Measurements from ENCODE around the gene UBAC2. TPM values are rescaled to one million over a fixed set of nuclear protein-coding genes. Genes with fewer than 3 reads are reported as not detected.

Gene UBAC2
- polyA plus RNA-seq, 1 donor: 93.5 TPM

GRCh38 chr13:99295488-99296252, 95.0 kb downstream of the UBAC2 start:
- no peak for DNase-seq

GRCh38 chr13:99296398-99296797, 95.7 kb downstream of the UBAC2 start:
- no peak for DNase-seq

GRCh38 chr13:99297331-99297730, 96.7 kb downstream of the UBAC2 start:
- no peak for DNase-seq

- no peak for DNase-seq
These were observed 97.4 kb downstream of the UBAC2 start for GRCh38 chr13:99298056-99298455.

- no peak for DNase-seq
These were observed 98.7 kb downstream of the UBAC2 start for GRCh38 chr13:99299256-99299919.

GRCh38 chr13:99299920-99300341, 99.3 kb downstream of the UBAC2 start:
- DNase-seq: no peak

GRCh38 chr13:99301056-99301838, 100.6 kb downstream of the UBAC2 start:
- DNase-seq: no peak

- DNase-seq: no peak
These were observed 101.4 kb downstream of the UBAC2 start for GRCh38 chr13:99301913-99302636.

- no peak for DNase-seq
These were observed 102.2 kb downstream of the UBAC2 start for GRCh38 chr13:99302637-99303505.

GRCh38 chr13:99303863-99304521, 103.3 kb downstream of the UBAC2 start:
- no peak for DNase-seq

GRCh38 chr13:99304541-99304940, 103.9 kb downstream of the UBAC2 start:
- no peak for DNase-seq

GRCh38 chr13:99305158-99305557, 104.5 kb downstream of the UBAC2 start:
- DNase-seq: no peak

- no peak for DNase-seq
These were observed 104.9 kb downstream of the UBAC2 start for GRCh38 chr13:99305566-99305965.

GRCh38 chr13:99307247-99307646, 106.6 kb downstream of the UBAC2 start, which contains the start of gene GPR183:
GPR183 (minus strand) TSS chr13:99307399; CDS start chr13:99296145, 11,254 bp downstream.
- DNase-seq: peak; percentile 39

GRCh38 chr13:99307648-99308339, 107.1 kb downstream of the UBAC2 start:
- DNase-seq: no peak

GRCh38 chr13:99308471-99309087, 107.9 kb downstream of the UBAC2 start:
- no peak for DNase-seq

- no peak for DNase-seq
These were observed 109.9 kb downstream of the UBAC2 start for GRCh38 chr13:99310382-99311031.

- DNase-seq: no peak
These were observed 110.5 kb downstream of the UBAC2 start for GRCh38 chr13:99311137-99311536.

All from left kidney (tissue), 2 donors.